IPS DF 4.7 (cell line): ENCODE data around the gene F2RL1.
"Not testable (repeated sequence)": the region's sequence is repeated elsewhere in the genome, so short reads cannot be mapped to it uniquely, and the experiment has no call there.

Experiments used
- DNase-seq: peaks from one replicate; pipeline ENCODE4 v3.0.0-alpha.2; 2013; ENCODE audit warnings: low spot score; ENCODE audit errors: extremely low read depth

The F2RL1 gene

DNA sequence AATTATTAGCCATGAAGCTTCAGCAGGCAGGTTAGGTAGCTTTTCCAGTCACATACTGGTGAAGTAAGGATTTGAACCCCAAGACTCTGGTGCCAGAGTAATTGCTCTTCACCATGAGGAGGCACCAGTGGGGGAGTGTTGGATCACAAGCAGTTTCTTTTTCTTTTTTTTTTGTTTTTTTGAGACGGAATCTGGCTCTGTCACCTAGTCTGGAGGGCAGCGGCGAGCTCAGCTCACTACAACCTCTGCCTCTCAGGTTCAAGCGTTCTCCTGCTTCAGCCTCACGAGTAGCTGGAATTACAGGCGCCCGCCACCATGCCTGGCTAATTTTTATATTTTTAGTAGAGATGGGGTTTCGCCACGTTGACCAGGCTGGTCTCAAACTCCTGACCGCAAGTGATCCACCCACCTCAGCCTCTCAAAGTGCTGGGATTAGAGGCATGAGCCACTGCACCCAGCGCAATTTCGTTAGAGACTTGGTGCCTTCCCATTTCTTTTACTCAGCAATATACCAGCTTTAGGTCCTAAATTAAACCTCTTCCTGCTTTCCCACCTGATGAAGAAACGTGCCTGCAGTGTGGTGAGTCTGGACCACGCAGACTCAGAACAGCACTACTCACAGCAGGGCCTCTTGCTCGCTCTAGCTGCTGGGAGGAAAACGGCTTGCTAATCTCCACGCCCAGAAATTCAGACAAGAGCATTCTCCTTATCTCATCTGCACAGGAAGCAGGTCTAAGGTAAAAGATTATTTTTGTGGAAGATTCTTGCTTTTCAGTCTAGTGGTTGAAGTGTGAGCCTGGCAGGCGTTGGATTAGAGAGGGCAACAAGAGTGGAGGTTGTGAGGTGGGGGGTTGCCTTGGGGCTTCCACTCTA, 30.8 kb downstream of the F2RL1 start, which contains the start of gene S100Z:
TSS of gene S100Z (plus strand) at position 596 of the 873 bp plus-strand sequence. CDS start 25,346 bp downstream, outside the sequence.
- DNase-seq = no peak

DNA sequence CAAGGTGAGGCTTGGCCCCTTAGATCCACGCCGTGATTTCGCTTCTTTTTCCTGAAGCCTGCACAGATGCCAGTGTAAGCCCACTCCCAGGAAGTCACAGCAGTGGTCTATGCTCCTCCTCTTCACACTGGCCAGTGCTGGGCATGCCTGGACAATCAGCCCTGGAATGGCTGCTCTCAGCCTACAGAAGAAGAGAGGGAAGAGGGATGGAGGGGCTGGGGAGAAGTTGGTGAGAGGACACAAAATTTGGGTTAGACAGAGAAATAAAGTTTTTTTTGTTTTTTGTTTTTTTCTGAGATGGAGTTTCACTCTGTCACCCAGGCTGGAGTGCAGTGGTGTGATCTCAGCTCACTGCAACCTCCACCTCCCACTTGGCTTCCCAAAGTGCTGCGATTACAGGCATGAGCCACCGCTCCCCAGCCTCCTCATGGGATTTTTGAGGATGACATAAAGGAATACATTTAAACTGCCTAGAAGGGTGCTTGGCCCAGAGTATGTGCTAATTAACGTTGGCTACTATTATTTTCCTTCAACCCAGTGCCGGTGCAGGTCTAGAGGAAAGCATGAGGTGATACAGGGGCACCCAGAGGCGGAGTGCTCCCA, 31.8 kb downstream of the F2RL1 start:
- no peak for DNase-seq

DNA sequence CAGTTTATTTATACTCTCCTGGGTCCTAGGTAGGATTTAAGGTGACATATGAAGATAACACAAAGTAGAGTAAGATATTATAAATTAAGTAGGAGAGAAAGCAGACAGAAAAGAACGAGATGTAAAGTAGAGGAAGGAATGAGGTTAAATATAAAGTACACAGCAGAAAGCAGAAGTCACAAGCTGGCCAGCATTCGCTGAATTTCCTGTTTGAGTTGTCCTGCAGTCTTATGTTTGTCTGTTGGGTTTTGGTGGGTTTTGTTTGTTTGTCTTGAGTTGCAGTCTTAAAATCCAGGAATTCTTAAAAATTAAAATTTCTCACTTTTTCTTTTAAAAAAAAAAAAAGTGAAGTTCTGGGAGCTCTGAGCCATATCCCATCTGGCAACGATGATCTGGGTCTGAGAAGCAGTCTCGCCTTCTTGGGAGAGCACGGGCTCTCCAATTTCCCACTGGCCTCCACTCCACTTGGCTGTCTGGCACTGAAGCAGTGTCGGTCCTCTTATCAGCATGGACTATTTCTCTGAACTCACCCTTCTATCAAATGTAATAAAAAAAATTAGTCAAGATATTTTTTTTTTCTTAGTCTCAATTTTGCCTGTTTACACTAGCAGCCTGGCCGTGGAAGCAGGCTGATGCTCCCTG, 33.0 kb downstream of the F2RL1 start:
- no peak for DNase-seq

DNA sequence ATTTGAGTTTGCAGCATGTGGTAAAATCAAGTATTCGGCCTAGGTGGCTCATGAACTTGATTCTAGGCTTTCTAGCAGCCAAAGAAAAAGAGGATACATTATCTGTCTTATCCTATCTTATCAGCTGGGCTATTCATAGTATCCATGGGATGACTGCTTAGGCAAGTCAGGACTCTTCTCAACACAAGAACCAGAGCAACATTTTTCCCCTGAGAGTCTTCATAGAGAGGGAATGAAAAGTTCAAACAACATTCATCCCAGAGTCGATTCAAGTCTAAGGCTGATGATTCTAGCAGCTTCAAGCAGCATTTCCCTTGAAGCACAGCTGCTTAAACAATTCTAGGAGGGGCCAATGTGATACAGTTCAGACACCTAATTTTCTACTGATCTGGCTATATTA, 33.9 kb downstream of the F2RL1 start:
- no peak for DNase-seq

DNA sequence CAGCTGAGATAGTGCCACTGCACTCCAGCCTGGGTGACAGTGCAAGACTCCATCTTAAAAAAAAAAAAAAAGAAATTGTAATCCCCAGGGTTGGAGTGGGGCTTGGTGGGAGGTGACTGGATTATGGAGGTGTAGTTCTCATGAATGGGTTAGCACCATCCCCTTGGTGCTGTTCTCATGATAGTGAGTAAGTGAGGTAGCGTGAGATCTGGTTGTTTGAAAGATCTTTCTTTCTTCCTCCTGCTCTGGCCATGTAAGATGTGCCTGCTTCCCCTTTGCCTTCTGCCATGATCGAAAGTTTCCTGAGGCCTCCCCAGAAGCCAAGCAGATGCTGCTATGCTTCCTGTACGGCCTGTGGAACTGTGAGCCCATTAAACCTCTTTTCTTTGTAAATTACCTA, 34.9 kb downstream of the F2RL1 start:
- not testable (repeated sequence) for DNase-seq

DNA sequence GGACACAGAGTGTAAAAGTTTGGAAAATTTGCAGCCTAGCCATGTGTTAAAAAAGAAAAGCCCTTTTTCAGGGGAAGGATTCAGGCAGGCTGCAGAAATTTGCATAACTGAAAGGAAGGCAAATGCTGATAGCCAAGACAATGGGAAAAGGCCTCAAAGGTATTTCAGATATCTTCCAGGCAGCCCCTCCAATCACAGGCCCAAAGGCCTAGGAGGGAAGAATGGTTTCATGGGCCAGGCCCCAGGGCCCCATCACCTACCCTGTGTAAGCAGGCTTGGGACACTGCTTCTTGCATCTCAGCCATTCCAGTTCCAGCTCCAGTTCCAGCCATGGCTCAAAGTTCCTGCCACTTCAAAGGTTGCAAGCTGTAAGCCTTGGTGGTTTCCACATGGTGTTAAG, 35.8 kb downstream of the F2RL1 start:
- DNase-seq = no peak

DNA sequence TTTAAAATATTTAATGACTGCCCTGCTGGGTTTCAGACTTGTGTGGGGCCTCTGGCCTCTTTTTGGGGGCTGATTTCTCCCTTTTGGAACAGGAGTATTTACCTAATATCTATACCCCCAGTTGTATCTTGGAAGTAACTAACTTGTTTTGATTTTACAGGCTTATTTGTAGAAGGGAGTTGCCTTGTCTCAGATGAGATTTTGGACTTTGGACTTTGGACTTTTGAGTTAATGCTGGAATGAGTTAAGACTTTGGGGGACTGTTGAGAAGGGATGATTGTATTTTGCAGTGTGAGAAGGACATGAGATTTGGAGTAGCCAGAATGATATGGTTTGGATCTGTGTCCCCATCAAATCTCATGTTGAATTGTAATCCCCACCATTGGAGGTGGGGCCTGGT, 36.7 kb downstream of the F2RL1 start:
- not testable (repeated sequence) for DNase-seq

DNA sequence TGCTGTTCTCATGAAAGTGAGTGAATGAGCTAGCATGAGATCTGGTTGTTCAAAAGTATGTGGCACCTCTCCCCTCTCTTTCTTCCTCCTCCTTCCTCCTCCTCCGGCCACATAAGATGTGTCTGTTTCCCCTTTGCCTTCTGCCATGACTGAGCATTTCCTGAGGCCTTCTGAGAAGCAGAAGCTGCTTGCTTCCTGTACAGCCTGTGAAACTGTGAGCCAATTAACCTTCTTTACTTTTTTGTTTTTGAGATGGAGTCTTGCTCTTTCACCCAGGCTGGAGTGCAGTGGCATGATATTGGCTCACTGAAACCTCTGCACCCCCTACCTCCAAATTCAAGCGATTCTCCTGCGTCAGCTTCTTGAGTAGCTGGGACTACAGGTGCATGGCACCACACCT, 37.1 kb downstream of the F2RL1 start:
- DNase-seq = no peak

DNA sequence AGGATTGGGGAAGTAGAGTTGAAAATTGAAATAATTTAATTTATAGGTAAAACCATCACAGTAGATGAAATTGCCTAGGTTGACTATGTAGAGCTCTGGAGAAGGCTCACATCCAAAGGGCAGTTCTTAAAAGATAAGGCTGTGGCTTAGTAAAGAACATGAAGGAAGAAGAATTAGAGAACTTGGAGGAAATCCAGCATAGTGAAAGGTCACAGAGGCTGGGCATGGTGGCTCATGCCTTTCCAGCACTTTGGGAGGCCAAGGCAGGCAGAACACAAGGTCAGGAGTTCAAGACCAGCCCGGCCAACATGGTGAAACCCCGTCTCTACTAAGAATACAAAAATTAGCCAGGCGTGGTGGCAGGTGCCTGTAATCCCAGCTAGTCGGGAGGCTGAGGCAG, 38.0 kb downstream of the F2RL1 start:
- not testable (repeated sequence) for DNase-seq

DNA sequence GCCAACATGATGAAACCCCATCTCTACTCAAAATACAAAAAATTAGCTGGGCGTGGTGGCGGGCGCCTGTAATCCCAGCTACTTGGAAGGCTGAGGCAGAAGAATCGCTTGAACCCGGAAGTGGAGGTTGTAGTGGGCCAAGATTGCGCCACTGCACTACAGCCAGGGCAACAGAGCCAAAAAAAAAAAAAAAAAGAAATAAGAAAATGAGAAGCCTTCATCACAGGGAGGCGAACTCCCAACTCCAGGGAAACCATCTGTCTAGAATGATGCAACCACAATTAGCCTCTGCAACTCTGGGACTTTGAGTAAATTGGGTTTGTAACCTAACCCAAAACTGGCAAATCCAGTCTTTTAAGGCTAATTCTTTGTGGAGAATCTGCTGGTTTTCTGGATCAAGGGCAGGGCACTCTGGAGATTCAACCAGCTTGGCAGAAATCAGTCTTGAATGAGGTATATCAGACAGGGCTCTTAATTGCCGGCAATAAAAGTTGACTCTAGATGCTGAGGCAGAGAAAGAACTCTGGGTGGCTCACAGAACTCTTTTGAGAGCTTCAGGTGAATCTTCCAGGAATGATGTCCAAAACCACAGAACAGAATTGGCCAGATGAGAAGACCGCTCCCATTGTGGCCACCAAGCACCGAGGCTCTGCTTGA, 40.9 kb downstream of the F2RL1 start:
- DNase-seq = no peak

DNA sequence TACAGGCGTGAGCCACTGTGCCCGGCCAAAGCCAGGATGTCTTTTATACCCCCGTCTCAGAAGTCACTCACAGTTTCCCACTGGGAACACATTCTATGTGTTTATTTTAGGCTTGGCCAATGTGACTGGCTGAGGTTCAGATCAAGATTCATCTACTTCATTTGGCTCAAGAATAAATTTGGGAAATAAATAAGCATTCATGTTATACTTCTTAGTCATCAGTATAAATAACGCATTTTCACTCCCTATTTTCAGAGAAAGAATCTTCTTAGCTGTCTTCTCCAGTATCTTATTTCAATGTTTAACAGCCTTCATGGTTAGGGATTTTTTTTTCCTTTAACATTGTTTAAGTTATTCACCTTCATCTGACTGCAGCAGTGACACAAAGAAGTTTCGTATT, 42.8 kb downstream of the F2RL1 start:
- no peak for DNase-seq

DNA sequence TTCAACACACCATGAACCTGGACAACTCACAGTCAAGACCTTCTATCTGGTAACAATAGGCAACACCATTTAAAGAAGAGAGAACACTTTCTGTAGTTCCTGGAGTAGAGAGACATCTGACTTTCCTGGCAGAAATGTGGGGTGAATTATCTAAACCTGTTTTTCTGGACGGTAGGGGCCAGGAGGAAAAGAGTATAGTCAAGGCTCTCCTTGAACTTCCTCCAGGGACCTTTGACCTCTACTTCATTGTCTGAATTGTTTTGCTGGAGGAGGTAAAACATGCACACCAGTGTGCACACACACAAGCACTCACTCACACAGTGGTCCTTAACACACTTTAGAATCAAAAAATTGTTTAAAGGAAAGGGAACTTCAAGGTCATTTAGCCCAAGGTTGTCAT, 44.2 kb downstream of the F2RL1 start:
- no peak for DNase-seq

DNA sequence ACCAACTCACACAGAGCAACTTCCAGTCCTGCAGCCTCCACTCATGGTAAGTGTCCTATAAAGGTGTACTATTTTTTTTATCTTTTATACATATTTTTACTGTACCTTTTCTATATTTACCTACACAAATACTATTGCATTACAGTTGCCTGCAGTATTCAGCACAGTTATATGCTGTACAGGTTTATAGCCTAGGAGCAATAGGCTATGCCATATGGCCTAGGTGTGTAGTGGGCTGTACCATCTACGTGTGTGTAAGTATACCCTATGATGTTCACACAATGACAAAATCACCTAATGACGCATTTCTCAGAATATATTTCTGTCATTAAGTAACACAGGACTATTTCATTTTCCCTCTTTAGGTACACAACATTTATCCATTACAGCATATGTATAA, 47.7 kb downstream of the F2RL1 start:
- DNase-seq = no peak

DNA sequence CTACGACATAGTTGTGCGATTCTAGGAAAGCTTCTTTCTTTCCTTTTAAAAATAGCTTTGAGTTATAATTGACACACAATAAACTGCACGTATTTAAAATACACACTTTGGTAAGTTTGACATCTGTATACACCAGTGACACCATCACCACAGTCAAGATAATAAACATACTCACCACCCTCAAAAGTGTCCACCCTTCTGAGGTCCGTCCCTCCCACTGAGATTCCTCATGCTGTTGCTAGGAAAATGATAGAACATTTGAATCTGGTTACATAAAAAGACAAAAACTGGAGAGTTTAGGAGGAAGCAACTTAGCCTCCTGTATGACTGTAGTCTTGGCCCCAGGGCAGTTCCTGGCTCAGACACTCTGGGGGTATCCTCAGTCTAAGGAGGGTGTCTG, 48.2 kb downstream of the F2RL1 start:
- DNase-seq = no peak

DNA sequence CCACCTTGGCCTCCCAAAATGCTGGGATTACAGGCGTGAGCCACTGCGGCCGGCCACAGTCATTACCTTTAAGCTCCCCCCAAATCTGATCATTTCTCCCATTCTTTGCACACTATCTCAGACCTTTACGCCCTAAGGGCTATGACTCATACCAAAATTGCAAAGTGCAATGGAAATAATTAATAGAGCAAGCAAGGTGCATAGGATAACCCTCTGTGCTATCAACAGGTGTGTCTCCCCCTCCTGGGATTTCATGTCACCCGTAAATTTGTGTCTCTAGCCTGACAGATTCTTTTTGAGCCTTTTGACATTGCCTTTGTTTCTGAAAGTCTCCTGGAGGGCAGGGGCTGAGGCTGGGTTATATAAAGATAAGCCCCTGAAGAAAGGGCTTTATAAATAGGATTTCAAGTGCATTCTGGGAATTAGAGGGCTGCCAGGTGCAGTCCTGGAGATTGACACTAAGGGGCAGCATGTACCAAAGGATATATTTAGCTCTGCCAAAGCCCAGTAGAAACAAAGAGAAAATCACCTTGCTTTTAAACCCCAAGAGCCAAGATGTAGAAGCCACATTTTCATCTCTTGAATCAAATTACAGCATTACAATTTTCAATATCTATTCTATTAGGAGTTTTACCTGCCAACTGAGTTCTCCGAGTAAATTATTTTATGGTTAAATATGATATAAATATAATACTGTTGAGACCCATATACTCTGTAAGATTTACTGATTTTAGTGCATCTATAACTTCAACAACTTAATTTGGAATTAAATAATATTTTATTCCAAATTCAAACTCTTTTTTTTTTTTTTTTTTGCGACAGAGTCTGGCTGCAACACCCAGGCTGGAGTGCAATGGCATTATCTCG, 49.2 kb downstream of the F2RL1 start:
- DNase-seq = no peak

DNA sequence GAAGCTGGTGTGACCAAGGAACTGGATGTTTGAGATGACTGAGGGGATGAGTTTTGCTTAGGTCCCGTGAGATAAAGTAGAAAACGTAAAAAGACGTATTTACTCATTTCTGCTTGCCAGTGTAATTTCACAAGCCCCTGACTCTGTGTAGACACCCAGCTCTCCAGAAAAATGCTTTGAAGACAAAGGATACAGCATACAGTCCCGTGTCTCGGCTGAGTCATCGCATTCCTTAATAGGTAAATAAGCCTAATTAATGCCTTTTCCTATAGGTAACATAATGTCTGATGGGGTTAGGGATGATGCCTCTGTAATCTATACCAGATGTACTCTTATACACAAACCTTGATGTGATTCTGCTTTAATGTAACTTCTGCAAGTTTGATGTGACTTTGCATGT, 51.2 kb downstream of the F2RL1 start:
- no peak for DNase-seq

DNA sequence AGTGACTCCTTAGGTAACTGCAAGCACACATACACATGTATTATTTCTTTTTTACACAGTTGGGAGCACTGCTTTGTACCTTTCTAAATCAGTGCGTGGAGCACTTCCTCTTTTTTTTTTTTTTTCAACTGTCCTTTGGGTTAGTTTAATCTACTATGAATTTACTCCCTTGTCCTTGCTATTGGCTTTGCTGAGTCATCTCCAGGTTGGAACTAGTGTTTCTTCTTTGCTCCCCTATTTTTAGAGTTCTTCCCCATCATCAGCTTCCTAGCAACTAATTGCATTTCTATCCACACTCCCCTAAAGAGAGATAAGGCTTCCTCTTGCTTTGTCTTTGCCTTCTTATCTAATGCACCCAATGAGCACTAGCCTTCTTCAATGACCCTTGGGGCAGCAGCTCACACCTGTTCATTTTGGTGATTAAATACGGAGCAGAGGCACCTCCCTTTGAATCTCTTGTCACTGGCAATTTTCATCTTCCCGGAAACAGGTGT, 55.3 kb downstream of the F2RL1 start:
- no peak for DNase-seq
